COLO668 (cell line): Measurements from ENCODE around the gene SLC39A11.
"Not testable (repeated sequence)": the region's sequence is repeated elsewhere in the genome, so short reads cannot be mapped to it uniquely, and the experiment has no call there.

ENCODE experiments used
- DNase-seq: peaks from one replicate; lab custom pipeline; 2025; ENCODE audit not compliant: unreplicated experiment; lab: John Stamatoyannopoulos, UW

Gene SLC39A11

DNA sequence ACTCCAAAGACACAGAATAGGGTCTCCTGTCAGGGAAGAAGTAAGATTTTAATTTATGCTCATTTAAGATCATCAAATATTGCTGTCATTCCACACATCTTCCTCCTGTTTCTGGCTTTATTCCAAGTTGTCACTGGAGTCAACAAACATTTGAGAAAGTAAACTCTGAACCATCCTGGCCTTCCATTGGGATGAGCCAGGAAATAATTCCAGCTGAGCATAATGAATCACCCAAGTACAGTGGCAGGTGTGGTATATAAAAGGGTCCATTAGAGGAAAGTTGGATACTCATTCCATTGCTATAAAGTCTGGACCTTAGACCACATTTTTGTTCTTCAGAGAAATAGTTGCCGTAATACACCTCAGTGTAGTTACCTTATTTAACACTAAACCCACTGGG lies 246.1 kb downstream of the SLC39A11 start:
- peak; percentile 2 for DNase-seq

DNA sequence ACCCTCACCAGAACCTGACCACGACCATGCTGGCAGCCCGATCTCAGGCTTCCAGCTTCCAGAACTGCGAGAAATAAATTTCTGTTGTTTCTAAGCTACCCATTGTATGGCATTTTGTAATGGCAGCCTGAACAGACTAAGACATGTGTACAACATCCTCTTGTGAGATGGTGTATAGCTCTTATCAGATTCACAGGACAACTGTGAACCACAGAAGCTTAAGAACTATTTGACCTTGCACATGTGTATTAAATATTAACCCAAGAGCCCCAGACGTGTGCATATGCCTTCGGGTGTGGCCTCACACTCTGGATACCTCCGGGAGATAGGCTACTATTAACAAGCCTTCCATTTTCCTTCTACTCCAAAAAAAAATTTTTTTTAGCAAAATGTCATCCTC lies 248.9 kb downstream of the SLC39A11 start:
- DNase-seq: no peak

DNA sequence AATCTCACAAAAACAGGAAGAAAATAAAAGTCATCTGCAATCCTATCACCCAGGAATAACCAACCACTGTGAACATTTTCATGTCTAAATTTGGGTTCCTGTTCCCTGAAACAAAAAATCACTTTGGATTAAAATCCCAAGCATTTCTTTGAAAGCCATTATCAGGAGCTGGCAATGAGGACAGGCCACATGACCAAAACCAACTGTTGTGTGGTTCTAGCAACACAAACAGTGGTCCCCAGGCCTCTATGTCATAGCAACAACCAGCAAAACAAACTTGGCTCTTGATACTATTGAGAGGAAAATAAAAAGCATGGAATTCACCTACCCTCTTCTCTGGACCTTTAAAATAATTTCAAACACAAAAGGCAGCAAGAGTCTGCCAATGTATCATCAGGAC lies 252.5 kb downstream of the SLC39A11 start:
- DNase-seq: no peak

DNA sequence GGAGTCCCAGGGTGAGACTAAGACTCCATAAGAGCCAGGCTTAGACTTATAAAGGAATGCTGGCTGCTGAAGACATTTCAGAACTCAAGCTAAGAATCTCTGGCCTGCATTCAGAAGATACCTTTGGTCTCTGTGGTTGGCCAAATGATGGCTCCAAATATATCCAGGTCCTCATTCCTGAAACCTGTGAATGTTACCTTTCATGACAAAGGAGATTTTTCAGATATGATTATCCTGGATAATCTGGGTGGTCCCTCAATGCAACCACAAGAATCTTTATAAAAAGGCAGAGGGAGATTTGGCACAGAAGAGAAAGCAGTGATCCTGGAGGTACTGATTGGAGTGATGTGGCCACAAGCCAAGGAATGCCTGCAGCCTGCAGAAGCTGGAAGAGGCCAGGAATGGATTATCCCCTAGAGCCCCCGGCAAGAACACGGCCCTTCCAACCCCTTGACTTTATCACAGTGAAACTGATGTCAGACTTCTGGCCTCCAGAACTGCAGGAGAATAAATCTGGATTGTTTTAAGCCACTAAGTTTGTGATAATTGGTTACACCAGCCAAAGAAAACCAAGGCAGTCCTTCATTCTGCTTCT lies 253.3 kb downstream of the SLC39A11 start:
- DNase-seq: no peak

DNA sequence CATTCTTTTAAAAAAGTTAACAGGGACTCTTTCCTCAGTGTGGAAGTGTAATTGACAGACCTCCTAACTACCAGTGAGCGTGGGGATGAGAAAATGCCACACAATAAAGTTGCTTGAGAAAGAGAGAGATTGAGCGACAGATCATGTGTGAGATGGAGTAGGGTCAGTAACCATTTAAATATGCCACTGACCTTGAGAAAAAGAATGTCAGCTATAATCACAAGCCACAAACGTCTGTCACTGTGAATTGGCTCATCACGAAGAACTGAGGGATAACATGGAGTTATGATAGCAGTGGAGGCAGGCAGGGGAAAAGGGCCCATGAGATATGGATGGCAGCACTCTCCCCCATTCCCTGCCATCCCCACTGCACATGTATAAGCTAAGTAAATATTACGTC lies 253.9 kb downstream of the SLC39A11 start:
- no peak for DNase-seq

DNA sequence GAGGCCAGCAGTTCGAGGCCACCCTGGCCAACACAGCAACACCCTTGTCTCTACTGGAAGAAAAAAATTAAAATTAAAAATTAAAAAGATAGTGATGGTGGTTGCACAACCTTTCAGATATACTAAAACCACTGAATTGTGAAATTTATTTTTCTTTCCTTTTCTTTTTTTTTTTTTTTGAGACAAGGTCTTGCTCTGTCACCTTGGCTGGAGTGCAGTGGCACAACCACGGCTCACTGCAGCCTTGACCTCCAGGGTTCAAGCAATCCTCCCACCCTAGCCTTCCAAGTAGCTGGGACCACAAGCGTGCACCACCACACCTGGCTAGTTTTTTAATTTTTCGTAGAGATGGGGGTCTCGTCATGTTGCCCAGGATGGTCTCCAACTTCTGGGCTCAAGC lies 254.4 kb downstream of the SLC39A11 start:
- no peak for DNase-seq

DNA sequence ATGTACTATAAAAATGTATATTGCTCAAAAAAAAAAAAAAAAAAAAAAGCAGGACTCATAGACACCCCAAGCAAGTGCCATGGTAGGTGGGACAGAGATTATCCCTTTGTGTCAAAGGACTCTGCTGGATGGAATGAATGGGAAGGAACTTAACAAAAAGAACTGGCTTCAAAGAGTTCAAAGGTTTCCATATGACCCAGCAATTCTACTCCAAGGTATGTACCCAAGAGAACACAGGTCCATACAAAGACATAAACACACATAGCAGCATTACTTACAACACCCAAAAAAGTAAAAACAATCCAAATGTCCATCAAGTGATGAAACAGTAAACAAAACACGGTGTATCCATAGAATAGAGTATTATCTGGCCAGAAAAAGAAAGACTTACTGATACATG lies 255.2 kb downstream of the SLC39A11 start:
- DNase-seq: no peak

DNA sequence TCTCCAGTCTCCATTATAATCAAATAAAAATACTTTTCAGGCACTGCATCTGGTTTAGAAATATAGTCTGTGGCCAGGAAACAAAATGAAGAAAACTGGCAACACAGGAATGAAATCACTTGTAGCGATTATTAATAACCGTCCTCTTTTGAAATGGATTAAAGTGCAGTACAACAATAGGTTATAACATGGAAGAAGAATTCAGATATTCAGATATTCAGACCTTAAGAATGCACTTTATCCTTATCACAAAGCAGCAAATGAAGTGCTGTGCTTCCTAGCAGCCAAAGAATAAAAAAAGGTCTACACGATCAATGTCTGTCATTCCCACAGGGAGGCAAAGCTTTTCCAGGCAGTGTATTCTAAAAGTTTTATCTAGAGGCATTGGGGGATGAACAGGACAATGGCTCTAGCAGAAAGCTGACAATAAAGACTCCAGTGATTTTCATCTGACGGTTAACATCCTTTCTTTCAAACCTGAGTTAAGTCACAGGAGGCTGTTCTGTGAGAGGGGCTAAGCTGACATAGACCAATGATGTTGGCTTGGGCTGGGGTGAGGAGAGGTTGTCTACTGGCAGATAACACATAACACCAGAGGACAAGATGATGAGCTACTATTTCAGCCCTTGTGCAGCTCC lies 259.2 kb downstream of the SLC39A11 start:
- DNase-seq: no peak

DNA sequence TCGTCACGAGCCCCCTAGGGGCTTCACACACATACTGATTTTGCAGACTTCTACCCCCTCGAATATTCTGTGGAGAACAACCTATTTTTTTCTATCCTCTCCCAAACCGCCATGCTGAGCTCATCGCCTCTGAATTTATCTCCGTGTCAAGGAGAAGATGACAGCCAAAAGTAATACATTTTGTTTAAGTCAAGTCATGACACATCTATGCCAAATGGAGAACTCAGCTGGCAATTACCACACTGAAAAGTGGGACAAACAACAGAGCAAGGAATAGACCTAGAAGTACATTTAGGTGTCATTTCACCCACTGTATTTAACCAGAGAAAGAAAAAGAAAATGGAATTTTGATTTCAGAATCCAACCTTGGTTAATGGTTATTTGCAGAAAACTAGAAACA lies 260.2 kb downstream of the SLC39A11 start:
- DNase-seq: no peak

DNA sequence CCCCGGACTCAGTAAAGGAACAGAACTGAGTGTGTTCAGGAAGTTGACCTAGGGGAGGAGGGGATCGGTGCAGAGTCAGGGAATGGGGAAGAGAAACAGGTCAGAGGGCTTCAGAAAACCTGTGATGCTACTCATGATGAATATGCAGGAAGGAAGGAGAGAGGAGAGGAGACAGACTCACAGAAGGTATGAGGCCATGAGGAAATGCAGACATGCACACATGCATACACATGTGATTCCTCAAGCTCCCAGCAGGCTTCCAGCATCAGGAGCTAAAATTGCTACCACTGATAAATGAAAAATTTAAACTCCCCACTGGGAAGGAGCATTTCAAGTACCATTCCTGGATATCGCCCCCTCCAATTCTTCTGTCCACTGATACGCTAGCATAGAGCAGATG lies 262.6 kb downstream of the SLC39A11 start:
- DNase-seq: no peak

DNA sequence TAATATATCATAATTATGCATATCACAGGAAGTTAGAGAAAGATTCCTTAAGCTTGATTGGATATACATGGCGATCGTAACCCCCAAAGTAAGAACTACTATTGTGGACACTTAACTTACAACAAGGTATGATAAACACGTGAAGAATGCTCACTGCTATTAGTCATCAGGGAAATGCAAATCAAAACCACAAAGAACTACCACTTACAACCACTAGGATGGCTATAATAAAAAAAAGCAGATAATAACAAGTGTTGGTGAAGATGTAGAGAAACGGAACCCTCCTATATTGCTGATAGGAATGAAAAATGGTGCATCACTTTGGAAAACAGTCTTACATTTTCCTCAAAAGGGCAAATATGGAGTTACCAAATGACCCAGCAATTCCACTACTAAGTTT lies 265.9 kb downstream of the SLC39A11 start:
- DNase-seq: no peak

DNA sequence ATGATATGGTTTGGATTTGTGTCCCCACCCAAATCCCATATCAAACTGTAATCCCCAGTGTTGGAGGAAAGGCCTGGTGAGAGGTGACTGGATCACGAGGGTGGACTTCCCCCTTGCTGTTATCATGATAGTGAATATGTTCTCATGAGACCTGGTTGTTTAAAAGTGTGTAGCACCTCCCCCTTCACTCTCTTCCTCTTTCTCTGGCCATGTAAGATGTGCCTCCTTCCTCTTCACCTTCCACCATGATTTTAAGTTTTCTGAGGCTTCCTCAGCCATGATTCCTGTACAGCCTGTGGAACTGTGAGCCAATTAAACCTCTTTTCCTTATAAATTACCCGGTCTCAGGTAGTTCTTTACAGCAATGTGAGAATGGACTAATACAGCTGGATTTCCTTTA lies 266.4 kb downstream of the SLC39A11 start:
- DNase-seq: not testable (repeated sequence)

DNA sequence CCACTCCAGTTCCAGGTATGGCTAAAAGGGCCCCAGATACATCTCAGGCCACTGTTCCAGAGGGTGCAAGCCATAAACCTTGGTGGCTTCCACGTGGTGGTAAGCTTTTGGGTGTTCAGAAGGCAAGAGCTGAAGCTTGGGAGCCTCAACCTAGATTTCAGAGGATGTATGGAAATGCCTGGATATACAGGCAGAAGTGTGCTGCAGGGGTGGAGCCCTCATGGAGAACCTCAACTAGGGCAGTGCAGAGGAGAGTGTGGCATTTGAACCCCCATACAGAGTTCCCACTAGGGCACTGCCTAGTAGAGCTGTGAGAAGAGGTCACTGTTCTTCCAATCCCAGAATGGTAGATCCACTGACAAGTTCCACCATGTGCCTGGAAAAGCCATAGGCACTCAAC lies 267.3 kb downstream of the SLC39A11 start:
- DNase-seq: no peak

DNA sequence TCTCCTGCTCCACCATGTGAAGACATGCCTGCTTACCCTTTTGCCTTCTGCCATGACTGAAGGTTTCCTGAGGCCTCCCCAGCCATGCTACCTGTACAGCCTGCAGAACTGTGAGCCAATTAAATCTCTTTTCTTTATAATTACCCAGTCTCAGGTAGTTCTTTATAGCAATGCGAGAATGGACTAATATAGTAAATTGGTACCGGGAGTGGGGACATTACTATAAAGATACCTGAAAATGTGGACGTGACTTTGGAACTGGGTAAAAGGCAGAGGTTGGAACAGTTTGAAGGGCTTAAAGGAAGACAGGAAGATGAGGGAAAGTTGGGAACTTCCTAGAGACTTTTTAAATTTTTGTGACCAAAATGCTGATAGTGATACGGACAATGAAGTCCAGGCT lies 268.2 kb downstream of the SLC39A11 start:
- DNase-seq: not testable (repeated sequence)

DNA sequence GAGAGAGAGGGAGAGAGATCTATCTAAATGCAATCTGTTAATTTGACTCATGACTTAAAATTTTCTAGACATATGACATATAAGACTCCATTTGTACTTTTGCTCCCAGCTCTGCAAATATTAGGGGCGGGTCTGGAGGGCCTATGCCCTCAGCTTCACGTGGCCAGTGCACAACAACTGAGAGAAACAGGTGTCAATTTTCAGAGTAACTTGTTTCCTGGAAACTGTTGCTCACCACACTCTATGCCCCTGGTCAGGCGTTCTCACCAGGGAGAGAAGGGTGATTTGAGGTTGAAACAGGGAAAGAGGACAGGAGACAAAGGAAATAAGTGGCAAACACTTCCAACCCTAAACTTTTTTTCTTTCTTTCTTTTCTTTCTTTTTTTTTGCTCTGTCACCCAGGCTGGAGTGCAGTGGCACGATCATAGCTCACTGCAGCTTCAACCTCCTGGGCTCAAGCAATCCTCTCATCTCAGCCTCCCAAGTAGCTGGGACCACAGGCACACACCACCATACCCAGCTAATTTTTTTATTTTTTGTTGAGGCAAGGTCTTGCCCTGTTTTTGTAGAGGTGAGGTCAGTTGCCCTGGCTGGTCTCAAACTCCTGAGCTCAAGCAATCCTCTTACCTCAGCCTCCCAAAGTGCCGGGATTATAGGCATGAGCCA lies 270.0 kb downstream of the SLC39A11 start:
- DNase-seq: peak; percentile 7

DNA sequence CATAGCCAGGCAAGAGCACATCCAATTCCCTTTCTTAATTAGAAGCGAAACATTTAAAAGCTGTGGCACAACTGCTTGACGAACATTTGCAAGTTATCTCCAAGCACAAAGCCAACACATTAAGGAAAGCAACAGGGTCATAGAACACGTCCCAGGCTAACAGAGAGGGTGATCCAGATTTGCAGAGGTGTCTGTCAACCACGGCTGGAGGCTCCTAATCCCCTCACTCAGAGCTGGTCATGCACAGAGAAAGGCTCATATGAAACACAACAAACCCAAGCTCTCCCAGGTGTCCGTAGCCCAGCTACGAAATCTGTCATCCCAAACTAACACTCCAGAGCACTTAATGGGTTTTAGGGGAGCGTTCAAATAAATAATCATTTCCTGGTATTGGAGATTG lies 276.1 kb downstream of the SLC39A11 start:
- DNase-seq: no peak

DNA sequence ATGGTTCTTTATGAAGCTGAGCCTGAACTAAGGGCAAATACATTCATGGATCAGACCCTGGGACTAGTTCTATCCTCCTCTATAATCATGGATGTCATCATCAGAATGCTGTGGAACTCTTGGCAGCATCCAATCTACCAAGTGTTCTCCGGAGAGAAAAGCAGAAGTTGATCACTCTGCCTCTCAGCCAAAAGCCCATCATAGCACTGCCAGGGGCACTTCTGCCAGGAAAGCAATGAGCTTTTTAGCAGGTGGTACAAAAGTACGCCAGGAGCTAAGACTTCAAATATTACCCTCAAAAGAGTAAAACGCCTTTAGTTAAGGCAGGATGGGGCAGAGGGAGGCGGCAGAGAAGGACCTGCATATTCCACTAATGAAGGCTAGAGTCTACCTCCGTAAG lies 279.0 kb downstream of the SLC39A11 start:
- DNase-seq: no peak

DNA sequence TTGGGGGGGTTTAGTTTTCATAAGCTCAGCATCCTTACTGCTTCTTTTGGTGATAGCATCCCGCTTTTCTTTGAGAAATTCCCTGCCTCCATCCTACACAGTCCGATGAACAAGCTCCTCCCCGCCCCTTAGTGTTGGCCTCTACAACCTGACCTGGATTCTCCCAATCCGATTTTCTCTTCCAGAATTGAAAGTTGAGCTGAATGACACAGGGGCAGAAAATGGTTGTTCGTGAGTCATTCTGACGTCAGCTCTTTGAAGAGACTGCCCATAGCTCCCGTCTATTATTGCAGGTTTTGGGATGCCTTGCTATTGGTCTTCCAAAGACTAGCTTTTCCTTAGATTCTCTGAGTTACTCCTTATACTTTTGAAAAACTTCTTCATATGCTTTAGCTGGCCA lies 279.7 kb downstream of the SLC39A11 start:
- DNase-seq: no peak

DNA sequence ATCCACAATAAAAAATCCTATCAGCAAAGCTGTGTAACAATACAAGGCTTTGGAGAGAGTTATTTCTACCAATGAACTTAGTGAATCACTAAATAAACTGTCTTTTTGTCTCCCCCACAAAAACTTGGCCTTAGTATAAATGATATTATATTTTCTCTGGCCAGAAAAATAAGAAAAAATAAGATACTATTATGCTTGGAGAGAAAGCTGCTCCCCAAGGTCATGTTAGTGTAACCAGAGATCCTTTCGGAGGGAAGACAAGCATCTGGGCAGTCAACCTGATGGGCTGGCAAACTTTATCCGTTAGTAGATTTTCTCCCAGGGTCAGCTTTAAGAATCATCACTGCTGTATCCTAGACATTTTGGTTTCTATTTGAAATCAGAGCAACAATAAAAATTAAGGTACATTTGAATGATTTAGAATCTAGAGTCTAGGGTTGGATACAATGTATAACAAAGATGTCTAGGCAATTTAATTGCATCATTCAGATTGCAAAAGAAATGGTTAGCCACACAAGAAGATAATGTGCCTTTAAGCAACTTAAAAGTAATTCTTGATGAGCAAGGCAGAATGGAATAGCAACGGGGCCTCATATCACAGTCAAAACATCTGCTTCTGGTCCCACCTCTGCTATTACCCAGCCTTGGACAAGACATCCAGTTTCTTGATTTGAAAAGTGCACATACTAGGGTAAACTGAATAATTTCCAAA lies 280.4 kb downstream of the SLC39A11 start:
- no peak for DNase-seq

DNA sequence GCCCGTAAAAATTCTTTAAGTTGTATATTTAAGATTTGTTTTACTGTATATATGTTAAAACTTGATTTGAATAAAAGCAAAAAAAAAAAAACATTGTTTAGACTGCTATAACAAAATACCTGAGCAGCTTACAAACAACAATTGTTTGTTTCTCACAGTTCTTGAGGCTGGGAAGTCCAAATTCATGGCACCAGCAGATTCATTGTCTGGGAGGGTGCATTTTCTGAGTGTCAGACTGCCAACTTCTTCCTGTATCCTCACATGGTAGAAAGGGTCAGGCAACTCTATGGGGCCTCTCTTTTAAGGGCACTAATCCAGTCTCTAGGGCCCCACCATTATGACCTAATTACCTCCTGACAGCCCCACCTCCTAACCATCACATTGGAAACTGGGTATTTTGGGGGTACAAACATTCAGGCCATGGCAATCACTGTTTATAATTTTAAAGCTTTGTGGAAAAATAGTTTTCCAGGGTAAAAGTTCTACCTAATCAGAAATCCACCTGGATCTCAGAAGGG lies 281.4 kb downstream of the SLC39A11 start:
- no peak for DNase-seq

DNA sequence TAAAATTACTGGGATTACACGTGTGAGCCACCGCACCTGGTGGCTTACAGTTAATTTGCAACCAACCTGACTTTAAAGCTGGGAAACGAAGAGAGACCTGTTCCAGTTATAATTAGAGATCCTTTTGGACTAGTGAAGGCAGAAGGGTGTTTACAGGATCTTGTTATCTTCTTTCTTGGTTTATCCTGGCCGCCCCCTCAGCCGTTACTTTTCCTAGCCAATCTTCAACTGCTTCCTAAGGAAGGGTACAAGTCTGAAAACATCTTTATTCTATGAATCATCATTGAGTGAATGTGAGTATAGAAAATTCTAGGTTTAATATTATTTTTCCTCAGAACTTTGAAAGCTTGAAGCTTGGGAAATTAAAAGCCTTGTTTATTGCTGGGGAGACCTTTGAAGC lies 286.5 kb downstream of the SLC39A11 start:
- DNase-seq: no peak
